HG03575 (cell line): ENCODE results near the gene CHRNA9.

Experiments used
- ATAC-seq: cut with Tn5 transposase; IDR thresholded peaks from one replicate; pipeline ENCODE4 v1.9.1; 2021; ENCODE audit not compliant: unreplicated experiment, insufficient number of reproducible peaks, low FRiP score; ENCODE audit errors: extremely low read depth

The CHRNA9 gene

GRCh38 chr4:40307627-40308497 lies 27.3 kb upstream of the CHRNA9 start:
- ATAC-seq = no peak

DNA sequence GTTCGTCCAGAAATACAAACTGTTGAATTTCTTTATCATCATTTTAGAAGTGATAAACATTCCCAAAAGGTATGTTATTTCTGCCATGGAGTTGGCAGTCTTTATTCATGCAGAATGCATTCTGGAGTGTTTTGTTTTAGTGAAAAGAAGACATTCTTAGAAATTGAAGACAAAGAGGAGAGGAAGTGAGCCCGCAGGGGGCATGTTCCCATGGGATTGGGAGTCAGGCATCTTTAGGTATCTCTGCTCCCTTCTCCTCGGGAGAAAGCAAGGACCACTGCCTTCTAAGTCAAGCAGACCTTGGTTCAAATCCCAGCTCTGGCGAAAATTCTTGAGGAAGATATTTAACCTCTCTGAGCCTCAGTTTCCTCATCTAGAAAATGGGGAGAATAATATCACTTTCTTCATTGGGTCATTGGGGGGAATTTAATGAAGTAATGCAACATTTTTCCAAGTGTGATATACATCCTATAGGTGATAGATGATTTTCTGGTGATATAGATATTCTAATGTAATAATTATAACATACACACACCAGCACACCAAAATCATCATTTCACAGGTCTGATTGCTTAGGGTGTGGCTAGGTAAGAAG lies 26.5 kb upstream of the CHRNA9 start:
- ATAC-seq = no peak

DNA sequence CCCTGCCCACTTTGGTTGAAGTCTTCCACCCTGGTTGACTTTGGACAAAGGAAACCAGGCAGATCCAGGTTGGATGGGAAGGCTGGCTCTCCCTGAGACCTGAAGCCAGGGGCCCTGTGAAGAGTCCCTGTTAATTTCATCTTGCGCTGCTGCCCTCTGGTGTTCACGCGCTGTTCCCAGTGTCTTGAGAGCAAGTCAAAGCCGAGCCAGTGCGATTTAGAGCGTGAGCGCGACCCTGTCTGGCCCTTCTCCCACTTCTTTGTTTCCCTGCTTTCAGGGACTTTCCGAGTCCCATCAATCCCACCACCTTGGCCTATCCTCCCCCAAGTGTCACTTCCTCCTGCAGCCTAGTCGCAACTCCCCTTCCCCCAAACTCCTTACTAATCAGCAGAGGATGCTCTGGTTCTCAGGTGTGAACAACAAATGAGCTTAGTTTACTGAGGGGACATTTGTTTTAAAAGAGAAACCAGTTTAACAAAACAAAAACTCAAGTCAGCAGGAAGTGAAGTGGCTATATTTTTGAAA lies 25.8 kb upstream of the CHRNA9 start:
- no peak for ATAC-seq

DNA sequence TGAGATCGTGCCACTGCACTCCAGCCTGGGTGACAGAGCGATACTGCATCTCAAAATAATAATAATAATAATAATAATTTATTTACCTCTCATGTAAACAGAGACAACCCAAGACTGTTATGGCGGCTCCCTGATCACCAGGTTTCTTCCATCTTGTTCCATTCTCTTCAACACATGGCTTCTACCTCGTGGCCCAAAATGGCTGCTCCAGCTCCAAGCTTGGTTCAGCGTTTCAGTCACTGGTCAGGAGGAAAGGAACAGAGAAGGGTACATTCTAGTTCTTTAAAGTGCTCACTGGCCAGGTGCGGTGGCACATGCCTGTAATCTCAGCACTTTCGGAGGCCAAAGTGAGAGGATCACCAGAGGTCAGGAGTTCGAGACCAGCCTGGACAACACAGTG lies 24.9 kb upstream of the CHRNA9 start:
- ATAC-seq = no peak

DNA sequence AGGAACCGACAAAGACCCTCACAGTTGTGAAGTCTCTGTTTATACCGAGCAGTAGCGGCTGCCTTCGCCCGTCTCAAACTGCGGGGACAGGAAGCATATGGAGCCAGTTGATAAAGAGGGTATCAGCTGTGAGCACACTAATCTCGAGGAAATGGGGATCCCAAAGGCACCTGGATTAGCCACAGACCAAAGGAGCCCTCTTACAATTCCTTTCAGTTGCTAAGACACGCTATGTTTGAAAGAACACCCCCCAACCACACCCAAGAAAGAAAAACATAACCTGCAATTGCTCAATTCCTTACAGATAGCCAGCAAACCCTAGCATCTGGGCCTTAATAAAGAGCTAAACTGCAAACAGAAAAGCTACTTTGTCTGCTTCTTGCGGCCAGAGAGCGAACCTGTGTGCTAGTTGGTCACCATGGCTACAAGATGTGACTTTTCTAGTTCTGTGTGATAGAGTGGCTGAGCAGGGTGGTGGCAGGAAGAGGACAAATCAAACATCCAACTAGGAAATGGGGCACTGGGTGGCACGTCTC lies 23.3 kb upstream of the CHRNA9 start:
- ATAC-seq = no peak

- ATAC-seq = no peak
Measured at GRCh38 chr4:40314951-40315350, 20.2 kb upstream of the CHRNA9 start.

DNA sequence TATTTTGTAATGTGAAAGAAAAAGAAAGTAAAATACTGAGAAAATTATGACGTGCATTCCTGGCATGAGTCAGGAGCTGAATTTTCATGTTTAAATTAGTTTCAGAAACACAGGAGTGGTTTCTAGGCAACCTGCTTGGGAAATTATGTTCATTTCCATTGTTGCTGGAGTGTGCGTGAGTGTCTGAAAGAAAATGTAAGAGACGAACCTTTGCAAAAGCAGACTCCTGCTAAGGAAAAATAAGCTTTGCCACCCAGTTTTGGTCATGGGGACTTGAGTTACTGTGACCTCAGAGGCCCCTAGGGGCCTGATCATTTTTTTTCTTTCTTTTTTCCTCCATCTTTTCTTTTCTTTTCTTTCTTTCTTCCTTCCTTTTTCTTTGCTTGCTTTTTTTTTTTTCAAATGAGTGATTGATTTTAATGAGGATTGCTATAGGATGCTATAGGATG lies 18.8 kb upstream of the CHRNA9 start:
- peak; percentile 40 for ATAC-seq

GRCh38 chr4:40316782-40317635 lies 18.1 kb upstream of the CHRNA9 start:
- peak; percentile 10 for ATAC-seq

DNA sequence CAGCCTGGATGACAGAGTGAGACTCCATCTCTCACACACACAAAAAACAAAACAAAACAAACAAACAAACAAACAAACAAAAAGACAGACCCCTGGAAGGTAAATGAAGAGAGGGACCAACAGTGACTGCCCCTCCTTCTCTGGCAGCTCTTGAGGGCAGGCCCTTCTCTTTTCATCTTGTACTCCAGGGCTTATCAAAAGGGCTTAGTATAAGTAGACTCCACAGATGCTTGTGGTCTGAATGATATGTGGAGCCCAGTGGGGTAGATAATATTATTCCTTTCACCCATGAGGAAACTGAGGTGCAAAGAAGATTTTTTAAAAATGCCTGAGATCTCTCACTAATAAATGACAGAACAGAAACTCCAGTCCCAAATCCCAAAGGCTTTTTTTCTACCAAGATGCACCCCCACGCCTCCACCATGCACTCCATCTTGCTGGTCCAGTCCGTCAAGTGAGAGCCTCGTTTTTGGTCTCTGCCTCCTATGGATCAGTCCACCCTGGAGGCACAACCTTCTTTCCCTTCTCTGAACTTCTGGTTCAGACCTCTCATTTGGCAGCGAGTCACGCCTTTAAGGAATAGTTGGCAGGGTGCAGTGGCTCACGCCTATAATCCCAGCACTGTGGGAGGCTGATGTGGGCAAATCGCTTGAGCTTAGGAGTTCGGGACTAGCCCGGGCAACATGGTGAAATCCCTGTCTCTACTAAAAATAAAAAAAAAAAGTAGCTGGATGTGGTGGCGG lies 17.0 kb upstream of the CHRNA9 start:
- ATAC-seq = no peak

GRCh38 chr4:40321574-40322275 lies 13.4 kb upstream of the CHRNA9 start:
- no peak for ATAC-seq

- no peak for ATAC-seq
Measured at GRCh38 chr4:40322811-40323210, 12.3 kb upstream of the CHRNA9 start.

- ATAC-seq = no peak
Measured at GRCh38 chr4:40323866-40324265, 11.3 kb upstream of the CHRNA9 start.

DNA sequence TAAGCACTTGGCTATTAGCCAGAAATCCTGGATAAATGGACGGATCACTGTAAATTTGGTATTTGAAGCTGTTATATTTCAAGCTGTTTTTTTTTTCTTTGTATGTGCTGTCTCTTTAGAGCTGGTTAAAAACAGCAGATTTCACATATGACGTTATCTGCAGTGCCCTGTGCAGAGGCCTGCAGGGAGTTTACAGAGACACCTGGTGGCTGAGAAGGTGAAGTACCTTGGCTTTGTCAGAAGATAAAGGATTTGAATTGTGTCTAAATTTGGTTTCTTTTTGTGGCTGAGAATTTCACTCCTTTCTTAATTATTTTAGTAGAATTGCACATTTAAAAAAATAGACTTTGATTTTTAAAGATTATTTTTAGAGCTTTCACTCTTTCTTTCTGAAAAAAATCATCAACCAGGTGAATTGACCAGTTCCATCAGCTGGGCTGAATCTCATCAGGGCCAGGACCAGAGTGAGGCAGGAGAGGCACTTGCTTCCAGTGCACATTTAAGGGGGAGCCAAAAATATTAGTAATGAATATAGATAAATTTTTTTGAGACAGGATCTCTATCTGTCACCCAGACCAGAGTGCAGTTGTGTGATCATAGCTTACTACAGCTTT lies 9.6 kb upstream of the CHRNA9 start:
- no peak for ATAC-seq

DNA sequence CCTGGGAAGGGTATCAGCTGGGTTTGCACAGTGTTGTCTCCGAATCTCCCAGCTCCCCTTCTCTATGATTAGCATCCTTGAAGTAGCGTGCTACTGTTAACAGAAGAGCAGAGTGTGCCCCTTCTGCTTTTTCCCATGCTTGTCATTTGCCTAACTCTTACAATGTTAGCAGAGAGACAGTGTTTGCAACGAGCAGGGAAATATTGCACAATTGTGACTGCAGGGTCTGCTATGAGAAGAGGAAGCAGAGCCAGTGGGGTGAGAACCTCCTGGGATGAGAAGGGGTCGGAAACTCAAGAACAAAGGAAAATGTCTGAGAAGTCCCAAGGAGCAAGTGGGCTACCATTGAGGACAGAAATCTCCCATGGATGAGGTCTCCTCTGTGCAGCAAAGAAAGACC lies 7.8 kb upstream of the CHRNA9 start:
- ATAC-seq = no peak

DNA sequence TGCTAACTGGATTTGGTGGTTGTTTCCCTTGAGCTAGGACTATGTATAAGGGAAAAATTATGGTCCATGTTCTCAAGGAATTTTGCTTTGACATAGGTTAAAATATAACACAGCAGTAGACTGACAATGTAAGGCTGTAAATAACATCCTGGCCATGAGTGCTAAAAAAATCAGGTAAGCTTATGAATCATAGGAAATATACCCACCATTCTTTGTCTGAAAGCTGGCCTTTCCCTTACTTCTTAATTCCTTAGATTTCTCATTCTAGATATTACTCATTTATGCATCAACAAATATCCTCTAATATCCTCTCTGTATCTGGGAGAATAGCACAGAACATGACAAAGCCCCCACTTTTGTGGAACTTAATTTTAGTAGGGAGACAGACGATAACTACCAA lies 6.8 kb upstream of the CHRNA9 start:
- no peak for ATAC-seq

- ATAC-seq = no peak
Measured at GRCh38 chr4:40329805-40330204, 5.3 kb upstream of the CHRNA9 start.

- ATAC-seq = no peak
Measured at GRCh38 chr4:40330536-40330935, 4.6 kb upstream of the CHRNA9 start.
